ENCODE measurements around the gene CUL5. TPM values are rescaled to one million over a fixed set of nuclear protein-coding genes. Genes with fewer than 3 reads are reported as not detected.

The CUL5 gene
- total RNA-seq, 1 donor from 2014 or later: 28.7 TPM

GRCh38 chr11:108069947-108070346 lies 61.2 kb downstream of the CUL5 start:
- H3K36me3 ChIP-seq (ENCODE audit: control insufficient read depth, insufficient read depth, low read length): no peaks in the 10 kb centered on the region
- DNase-seq (ENCODE audit: low read depth) (no peak), FAIRE-seq (no peak)
- H3K27me3 ChIP-seq (ENCODE audit: control insufficient read depth, insufficient read depth, low read length): no peaks in the 10 kb centered on the region
- TF ChIP-seq, protein P1, sequence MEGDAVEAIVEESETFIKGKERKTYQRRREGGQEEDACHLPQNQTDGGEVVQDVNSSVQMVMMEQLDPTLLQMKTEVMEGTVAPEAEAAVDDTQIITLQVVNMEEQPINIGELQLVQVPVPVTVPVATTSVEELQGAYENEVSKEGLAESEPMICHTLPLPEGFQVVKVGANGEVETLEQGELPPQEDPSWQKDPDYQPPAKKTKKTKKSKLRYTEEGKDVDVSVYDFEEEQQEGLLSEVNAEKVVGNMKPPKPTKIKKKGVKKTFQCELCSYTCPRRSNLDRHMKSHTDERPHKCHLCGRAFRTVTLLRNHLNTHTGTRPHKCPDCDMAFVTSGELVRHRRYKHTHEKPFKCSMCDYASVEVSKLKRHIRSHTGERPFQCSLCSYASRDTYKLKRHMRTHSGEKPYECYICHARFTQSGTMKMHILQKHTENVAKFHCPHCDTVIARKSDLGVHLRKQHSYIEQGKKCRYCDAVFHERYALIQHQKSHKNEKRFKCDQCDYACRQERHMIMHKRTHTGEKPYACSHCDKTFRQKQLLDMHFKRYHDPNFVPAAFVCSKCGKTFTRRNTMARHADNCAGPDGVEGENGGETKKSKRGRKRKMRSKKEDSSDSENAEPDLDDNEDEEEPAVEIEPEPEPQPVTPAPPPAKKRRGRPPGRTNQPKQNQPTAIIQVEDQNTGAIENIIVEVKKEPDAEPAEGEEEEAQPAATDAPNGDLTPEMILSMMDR (IDR thresholded peaks at IDR 0.05; ENCODE audit: insufficient read depth, low read length, severe bottlenecking): no peak
- H3K4me3 ChIP-seq (ENCODE audit: low read depth, low read length): no peak overlapping the region

- no peak overlapping the region for H3K4me3 ChIP-seq (ENCODE audit: low read depth, low read length)
- DNase-seq (ENCODE audit: low read depth): no peak
- peaks cover 5% of the 10 kb centered on the region for H3K36me3 ChIP-seq (ENCODE audit: control insufficient read depth, insufficient read depth, low read length)
Measured at GRCh38 chr11:108084811-108085210, 76.1 kb downstream of the CUL5 start.

GRCh38 chr11:108085672-108086071 lies 77.0 kb downstream of the CUL5 start:
- FAIRE-seq: no peak
- Histone ChIP-seq H3K27me3 (ENCODE audit: control insufficient read depth, insufficient read depth, low read length) (no peaks in the 10 kb centered on the region), H3K4me3 (ENCODE audit: low read depth, low read length) (no peak overlapping the region), H3K36me3 (ENCODE audit: control insufficient read depth, insufficient read depth, low read length) (peaks cover 3% of the 10 kb centered on the region)
- no peak for DNase-seq (ENCODE audit: low read depth)
- TF ChIP-seq, protein P1 (IDR thresholded peaks at IDR 0.05; ENCODE audit: insufficient read depth, low read length, severe bottlenecking): no peak

More at GRCh38 chr11:108084811-108085210, 76.1 kb downstream of the CUL5 start:
- TF ChIP-seq, protein P1 (IDR thresholded peaks at IDR 0.05; ENCODE audit: insufficient read depth, low read length, severe bottlenecking): no peak
- no peaks in the 10 kb centered on the region for H3K27me3 ChIP-seq (ENCODE audit: control insufficient read depth, insufficient read depth, low read length)
- no peak for FAIRE-seq

- Histone ChIP-seq H3K4me3 (ENCODE audit: low read depth, low read length) (no peak overlapping the region), H3K27me3 (ENCODE audit: control insufficient read depth, insufficient read depth, low read length) (no peaks in the 10 kb centered on the region), H3K36me3 (ENCODE audit: control insufficient read depth, insufficient read depth, low read length) (peaks cover 7% of the 10 kb centered on the region)
- FAIRE-seq: no peak
- TF ChIP-seq, protein P1 (IDR thresholded peaks at IDR 0.05; ENCODE audit: insufficient read depth, low read length, severe bottlenecking): no peak
- DNase-seq (ENCODE audit: low read depth): no peak
Measured at GRCh38 chr11:108092134-108092533, 83.4 kb downstream of the CUL5 start.

DNA sequence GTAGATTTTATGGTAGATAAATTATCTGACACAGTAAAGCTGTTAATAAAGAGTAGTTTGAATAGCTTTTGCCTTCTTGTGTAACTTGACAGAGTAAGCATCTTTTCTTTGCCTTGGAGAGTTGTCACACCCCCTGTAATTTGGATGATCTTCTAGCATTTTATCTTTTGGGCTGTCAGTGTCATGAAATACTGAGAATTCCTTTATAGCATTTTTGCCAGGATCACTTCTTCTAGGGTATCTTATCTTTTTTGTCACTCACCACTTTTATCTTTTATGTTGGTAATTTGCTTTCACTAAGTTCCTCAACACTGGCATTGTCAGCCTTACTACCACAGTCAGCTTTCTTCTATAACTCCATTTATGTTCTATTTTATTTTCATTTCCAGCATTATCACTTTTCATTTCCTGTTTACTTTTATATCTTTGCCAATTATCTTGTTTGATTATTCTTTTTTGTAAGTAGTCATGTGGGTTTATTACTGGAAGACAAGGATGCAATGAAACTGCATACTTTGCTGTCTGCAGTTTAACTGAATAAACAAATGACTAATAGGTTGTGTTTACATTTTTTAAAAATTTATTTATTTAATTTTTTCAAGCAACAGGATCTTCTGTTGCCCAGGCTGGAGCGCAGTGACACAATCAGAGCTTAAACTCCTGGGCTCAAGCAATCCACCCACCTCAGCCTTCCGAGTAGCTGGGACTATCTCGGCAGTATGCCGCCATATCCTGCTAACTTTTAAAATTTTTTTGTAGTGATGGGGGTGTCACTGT lies 84.6 kb downstream of the CUL5 start:
- Histone ChIP-seq H3K4me3 (ENCODE audit: low read depth, low read length) (no peak overlapping the region), H3K27me3 (ENCODE audit: control insufficient read depth, insufficient read depth, low read length) (no peaks in the 10 kb centered on the region), H3K36me3 (ENCODE audit: control insufficient read depth, insufficient read depth, low read length) (peaks cover 8% of the 10 kb centered on the region)
- TF ChIP-seq, protein P1 (IDR thresholded peaks at IDR 0.05; ENCODE audit: insufficient read depth, low read length, severe bottlenecking): no peak
- FAIRE-seq: no peak
- peak; percentile 41 for DNase-seq (ENCODE audit: low read depth)

DNA sequence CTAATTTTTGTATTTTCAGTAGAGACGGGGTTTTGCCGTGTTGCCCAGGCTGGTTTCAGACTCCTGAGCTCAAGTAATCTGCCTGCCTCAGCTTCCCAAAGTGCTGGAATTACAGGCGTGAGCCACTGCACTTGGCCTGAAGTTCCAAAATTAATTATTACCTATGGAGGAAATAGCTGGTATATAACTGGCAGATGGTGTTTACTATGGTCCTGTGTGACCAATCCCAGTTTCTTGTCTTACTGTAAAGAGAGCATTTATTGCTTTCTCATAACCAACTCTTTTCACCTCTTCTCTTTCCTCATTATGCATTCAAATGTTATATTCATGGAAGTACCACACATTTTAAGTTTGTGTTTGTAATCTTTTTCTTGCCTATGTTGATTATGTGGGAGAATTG lies 88.5 kb downstream of the CUL5 start:
- no peak for FAIRE-seq
- Histone ChIP-seq H3K4me3 (ENCODE audit: low read depth, low read length) (no peak overlapping the region), H3K27me3 (ENCODE audit: control insufficient read depth, insufficient read depth, low read length) (no peaks in the 10 kb centered on the region), H3K36me3 (ENCODE audit: control insufficient read depth, insufficient read depth, low read length) (peaks cover 7% of the 10 kb centered on the region)
- no peak for DNase-seq (ENCODE audit: low read depth)
- TF ChIP-seq, protein P1 (IDR thresholded peaks at IDR 0.05; ENCODE audit: insufficient read depth, low read length, severe bottlenecking): no peak
